GM21367 (cell line): ENCODE data around the gene RBMS3.

ENCODE experiments used
- ATAC-seq: cut with Tn5 transposase; IDR thresholded peaks from one replicate; pipeline ENCODE4 v1.9.1; 2021; ENCODE audit not compliant: unreplicated experiment

Gene RBMS3

GRCh38 chr3:29559741-29560465, 279.0 kb downstream of the RBMS3 start:
- ATAC-seq = no peak

- no peak for ATAC-seq
These were observed 280.8 kb downstream of the RBMS3 start for GRCh38 chr3:29561651-29562149.

GRCh38 chr3:29565236-29565635, 284.4 kb downstream of the RBMS3 start:
- no peak for ATAC-seq

GRCh38 chr3:29567501-29567900, 286.6 kb downstream of the RBMS3 start:
- ATAC-seq = no peak

GRCh38 chr3:29568355-29568754, 287.5 kb downstream of the RBMS3 start:
- ATAC-seq = no peak

- ATAC-seq = no peak
These were observed 295.3 kb downstream of the RBMS3 start for GRCh38 chr3:29576181-29576580.

- ATAC-seq = no peak
These were observed 295.8 kb downstream of the RBMS3 start for GRCh38 chr3:29576675-29577074.

- ATAC-seq = no peak
These were observed 296.4 kb downstream of the RBMS3 start for GRCh38 chr3:29577250-29577649.

- ATAC-seq = no peak
These were observed 300.4 kb downstream of the RBMS3 start for GRCh38 chr3:29581311-29581710.

GRCh38 chr3:29582273-29582672, 301.4 kb downstream of the RBMS3 start:
- ATAC-seq = no peak

GRCh38 chr3:29583861-29584260, 303.0 kb downstream of the RBMS3 start:
- no peak for ATAC-seq

GRCh38 chr3:29585368-29585767, 304.5 kb downstream of the RBMS3 start:
- ATAC-seq = no peak

GRCh38 chr3:29587340-29587739, 306.5 kb downstream of the RBMS3 start:
- ATAC-seq = no peak

- no peak for ATAC-seq
These were observed 309.1 kb downstream of the RBMS3 start for GRCh38 chr3:29590012-29590411.

GRCh38 chr3:29590461-29590860, 309.6 kb downstream of the RBMS3 start:
- ATAC-seq = no peak

- ATAC-seq = no peak
These were observed 310.7 kb downstream of the RBMS3 start for GRCh38 chr3:29591579-29591978.

- no peak for ATAC-seq
These were observed 312.9 kb downstream of the RBMS3 start for GRCh38 chr3:29593802-29594201.

GRCh38 chr3:29594261-29594660, 313.4 kb downstream of the RBMS3 start:
- no peak for ATAC-seq

GRCh38 chr3:29597376-29598008, 316.6 kb downstream of the RBMS3 start:
- ATAC-seq = no peak

- ATAC-seq = no peak
These were observed 321.2 kb downstream of the RBMS3 start for GRCh38 chr3:29601861-29602585.

GRCh38 chr3:29605845-29606244, 325.0 kb downstream of the RBMS3 start:
- ATAC-seq = no peak

GRCh38 chr3:29606416-29606815, 325.5 kb downstream of the RBMS3 start:
- ATAC-seq = no peak
